Fibroblast of skin of abdomen (primary cell): ENCODE results near the gene PLA2G4D.

Experiments used
- DNase-seq: peaks from one replicate; pipeline ENCODE4 v3.0.0-alpha.2; 2013

Gene PLA2G4D

DNA sequence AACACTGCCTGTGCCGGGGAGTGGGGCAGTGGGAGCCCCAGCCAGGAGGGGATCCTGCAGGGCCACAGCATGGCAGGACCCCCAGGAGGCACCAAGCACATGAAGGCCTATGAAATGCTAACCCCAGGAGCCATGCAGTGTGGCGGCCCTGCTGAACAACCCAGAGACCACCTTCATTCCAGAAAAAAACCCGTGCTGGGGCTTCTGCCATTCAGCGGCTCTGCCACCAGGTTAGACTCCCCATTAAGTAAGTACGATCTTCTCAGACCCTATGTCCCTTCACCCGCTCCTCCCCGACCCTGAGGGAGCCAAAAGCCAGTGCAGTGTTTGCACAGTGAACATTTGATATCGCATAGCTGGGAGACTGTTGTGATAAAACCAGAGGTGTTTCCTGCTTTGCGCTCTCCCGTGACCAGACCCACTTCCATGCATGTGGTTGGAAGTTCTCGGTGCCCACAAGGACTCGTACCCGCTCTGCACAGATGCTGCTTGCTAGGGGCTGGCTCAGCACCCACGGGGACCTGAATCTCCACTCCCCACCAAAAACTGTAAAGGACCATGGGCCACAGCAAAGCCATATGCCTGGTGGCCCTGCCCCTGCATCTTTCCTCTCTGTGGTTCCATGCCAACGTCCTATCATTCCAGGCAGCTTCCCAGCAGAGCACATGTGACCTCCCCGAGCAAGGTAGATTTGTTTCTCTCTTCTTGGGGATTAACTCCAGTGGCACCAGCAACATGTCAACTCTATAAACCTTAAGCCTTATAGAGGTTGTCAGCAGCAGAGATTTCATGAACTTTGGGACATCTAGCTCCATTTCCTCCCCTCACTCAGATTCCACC is 5.3 kb downstream of the PLA2G4D start:
- DNase-seq: no peak

DNA sequence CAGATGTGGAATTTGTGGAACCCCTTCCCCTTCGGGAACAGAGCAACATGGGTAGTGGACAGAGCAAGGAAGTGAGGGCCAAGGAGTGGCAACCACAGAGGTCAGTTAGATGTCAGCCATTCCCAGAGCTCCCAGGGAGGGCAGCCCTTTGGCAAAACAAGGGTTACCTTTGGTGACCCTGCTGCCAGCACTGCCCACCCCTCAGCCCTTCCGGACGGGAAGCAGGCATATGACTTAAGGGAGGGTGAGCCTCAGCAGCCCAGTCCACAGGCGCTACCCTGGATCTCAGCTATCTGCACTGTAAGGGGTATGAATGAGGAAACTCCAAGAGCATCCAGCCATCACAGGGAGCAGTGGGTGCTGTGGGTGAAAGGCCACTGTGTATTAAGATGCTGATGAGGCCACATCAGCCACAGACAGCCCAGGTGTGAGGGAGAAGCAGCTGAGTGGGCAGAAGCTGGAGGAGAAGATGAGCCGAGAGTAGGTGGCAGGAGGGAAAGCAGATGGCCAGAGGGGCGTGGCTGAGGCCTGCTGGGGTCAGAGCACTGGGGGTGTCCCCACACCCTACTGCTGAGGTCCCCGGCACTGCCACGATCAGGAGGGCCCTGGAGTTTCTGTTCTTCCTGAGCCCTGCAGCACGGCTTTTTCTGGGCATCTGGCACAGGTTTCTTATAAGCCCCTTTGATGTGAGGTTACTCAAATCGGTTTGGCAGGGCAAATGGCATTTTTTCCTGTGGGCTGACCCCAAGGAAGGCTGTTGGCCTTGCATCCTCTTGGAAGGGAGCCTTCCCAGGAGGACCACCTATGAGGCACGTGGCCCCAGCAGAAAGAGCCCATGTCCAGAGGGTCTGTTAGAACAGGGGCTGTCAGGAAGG is 6.2 kb downstream of the PLA2G4D start:
- no peak for DNase-seq

- DNase-seq: no peak
Measured at GRCh38 chr15:42087460-42087859, 6.9 kb downstream of the PLA2G4D start.

DNA sequence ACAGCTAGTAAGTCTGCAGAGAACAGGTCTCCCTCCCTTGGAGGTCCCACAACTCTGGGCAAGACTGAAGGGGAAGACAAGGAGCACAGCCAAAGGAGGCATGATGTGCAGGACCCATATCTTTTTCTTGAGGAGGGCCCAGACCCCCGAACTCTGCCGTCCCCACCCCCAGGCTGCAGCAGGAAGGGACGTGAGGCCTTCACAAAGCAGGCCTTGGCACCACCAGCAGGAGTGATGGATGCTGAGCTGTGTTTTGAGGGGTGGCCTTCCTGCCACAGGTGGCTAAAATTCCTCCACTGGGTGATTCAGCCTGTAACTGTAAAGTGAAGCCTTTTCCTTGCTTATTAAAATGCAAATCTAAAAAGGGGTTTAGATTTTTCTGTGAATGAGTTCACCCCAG is 8.6 kb downstream of the PLA2G4D start:
- no peak for DNase-seq

DNA sequence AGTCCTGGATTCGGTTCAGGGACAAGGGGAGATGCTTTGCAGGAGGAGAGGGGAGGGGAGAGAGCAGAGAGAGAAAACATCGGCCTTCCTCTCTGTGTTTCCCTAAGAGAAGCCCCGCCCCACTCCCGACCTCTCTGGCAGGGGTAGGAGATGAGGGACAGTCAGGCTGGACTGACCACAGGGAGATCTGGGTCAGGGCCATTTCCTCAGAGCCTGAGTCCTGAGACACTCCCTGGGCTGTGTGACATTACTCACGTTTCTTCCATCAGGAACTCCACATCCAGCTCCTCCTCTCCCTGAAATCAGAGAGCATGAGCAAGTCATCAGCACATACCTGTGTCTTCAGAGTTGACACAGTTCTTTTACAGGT is 9.1 kb downstream of the PLA2G4D start:
- no peak for DNase-seq

DNA sequence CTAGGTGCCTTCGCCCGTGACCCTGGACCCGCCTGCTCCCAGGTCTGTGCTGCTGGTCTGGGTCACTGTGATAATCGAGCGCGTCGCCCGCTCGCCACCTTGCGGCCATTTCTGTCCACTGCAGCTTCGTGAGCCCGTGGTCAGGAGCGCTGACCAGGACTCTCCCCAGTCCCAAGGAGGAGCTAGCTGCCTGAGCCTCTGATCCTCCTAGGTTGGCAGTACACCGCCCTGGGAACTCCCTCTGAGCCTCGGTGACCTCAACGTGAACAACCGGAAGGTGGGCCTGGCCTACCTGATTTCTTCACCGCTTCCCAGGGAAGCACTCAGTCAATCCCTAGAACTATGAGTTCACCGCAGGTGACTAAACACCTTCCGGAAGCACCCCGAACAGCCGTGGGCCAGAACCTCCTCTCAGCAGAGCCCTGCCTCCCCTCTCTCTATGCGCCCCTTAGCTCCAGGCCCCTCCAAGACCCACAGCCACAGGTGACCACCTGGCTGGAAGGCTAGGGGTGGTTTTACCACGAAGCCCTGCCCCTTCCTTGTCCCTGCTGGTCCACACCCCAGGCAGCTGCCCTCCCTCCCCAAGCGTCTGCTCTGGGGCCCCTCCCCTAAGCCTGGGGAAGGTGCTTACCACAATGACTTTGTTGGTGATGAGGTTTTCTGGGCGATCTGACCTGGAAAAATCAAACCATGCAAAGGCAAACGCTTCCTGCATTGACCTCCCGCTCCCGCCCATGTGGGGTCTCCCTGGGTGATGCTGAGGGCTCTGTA is 9.7 kb downstream of the PLA2G4D start:
- peak; percentile 21 for DNase-seq

GRCh38 chr15:42083916-42084315 is 10.4 kb downstream of the PLA2G4D start:
- no peak for DNase-seq

- no peak for DNase-seq
Measured at GRCh38 chr15:42083605-42083908, 10.8 kb downstream of the PLA2G4D start.

- DNase-seq: no peak
Measured at GRCh38 chr15:42082823-42083604, 11.3 kb downstream of the PLA2G4D start.

DNA sequence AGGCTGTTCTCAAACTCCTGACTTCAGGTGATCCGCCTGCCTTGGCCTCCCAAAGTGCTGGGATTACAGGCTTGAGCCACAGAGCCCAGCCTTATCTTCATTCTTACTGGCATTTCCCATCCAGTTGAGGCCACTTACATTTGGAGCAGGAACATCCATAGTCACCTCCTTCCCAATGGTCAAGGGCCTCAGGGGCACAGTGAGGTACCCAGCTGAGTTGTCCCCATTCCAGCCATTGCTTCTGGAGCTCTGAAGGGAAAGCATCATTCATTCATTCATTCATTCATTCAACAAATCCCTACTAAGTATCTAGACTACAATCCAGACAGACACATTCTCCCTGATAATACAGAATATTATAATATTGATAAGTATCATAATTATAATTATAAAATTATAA is 12.2 kb downstream of the PLA2G4D start:
- DNase-seq: no peak

- no peak for DNase-seq
Measured at GRCh38 chr15:42080919-42081830, 13.2 kb downstream of the PLA2G4D start.

GRCh38 chr15:42080186-42080918 is 14.0 kb downstream of the PLA2G4D start:
- DNase-seq: no peak

GRCh38 chr15:42079401-42079908 is 14.9 kb downstream of the PLA2G4D start:
- DNase-seq: no peak

DNA sequence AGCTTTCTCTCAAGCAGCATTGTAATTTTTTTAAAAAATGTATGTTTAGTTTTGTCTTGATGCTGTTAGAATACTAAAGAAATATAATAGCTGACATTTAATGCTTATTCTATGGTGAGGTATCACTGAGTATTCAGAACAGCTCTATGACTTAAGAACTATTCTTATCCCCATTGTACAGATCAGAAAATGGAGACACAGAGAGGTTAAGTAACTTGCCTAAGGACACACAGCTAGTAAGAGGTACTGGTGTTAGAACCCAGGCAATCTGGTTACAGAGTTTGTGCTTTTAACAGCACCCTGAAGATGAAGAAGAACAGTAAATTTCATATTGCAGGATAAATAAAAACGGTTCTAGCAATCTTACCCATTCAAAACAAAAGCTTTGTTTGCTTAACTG is 15.5 kb downstream of the PLA2G4D start:
- DNase-seq: no peak

DNA sequence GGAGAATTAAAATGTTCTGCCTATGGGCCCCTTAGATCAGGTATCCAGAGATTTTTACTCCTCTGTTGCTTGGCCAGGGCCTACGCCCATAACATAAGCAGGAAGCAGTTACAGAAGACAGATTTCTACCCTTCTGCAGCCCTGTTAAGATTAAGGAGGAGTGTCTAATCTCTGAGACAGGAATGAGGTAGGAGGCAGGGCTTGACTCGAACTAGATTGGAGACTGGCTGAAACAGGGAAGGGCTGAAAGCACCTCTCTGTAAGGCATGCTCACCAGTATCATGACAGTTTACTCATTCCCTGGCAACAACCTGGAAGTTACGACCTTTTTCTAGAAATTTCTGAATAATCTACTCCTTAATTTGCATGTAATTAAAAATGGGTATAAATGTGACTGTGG is 16.7 kb downstream of the PLA2G4D start:
- no peak for DNase-seq

GRCh38 chr15:42073418-42073817 is 20.9 kb downstream of the PLA2G4D start:
- no peak for DNase-seq

DNA sequence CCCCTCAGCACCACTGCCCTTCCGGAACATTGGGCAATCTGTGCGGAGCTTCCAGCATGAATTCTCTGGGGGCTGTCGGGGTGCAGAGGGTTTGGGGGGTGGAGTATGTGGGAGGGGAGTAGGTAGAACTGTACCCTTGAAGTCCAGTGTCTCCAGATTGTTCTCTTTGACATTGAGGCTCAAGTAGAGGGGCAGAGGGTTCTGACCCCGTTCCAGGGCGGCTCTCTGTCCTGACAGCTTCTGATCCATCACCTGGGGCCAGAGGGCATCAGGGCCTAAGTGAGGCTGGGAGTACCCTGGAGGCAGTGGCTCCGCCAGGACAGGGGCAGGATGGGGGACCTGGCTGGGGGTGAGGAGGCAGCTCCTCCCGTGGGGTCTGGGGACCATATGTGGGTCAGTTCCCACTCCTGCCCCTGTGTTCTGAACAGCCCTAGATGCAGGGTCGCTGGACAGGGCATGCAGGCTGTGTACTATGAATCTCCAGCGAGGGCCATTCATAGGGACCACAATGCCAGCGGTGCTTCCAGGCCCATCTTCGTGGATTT is 22.1 kb downstream of the PLA2G4D start:
- DNase-seq: no peak

- DNase-seq: no peak
Measured at GRCh38 chr15:42071717-42072116, 22.6 kb downstream of the PLA2G4D start.

GRCh38 chr15:42070976-42071350 is 23.4 kb downstream of the PLA2G4D start:
- no peak for DNase-seq
